Measurements from ENCODE around the gene FAM117A. TPM values are rescaled to one million over a fixed set of nuclear protein-coding genes. Genes with fewer than 3 reads are reported as not detected.
A peak's percentile ranks its signal among the peaks of the same experiment; 100 is the strongest.

FAM117A gene
- total and polyA plus RNA-seq, 10 of the 15 experiments (the other 5 are each of a cell fraction or from before 2014, with no cell fraction given): 2.1 to 29.6 (median 20.0) TPM

DNA sequence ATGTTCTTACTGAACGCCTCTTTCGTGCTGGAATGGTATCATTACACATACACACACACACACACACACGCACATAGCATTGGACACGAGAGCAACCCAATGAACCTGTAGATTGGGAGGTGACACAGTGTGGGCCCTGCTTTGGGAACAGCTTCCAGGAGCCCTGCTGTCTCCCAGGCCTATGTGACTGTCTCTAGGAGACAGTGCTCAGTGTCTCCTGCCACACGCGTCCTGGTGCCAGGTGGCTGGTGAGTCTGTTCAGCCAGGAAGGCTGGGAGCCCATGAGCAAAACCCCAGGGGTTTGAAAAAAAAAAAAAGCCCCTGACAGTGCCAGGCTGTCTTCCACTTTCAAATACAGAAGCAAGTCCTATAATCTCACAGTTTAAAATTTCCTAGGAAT, 83.6 kb downstream of the FAM117A start (continued):
- no peak for TF ChIP-seq RCOR1 (conservative IDR thresholded peaks at IDR 0.05; ENCODE audit: low read depth, low read length)

DNA sequence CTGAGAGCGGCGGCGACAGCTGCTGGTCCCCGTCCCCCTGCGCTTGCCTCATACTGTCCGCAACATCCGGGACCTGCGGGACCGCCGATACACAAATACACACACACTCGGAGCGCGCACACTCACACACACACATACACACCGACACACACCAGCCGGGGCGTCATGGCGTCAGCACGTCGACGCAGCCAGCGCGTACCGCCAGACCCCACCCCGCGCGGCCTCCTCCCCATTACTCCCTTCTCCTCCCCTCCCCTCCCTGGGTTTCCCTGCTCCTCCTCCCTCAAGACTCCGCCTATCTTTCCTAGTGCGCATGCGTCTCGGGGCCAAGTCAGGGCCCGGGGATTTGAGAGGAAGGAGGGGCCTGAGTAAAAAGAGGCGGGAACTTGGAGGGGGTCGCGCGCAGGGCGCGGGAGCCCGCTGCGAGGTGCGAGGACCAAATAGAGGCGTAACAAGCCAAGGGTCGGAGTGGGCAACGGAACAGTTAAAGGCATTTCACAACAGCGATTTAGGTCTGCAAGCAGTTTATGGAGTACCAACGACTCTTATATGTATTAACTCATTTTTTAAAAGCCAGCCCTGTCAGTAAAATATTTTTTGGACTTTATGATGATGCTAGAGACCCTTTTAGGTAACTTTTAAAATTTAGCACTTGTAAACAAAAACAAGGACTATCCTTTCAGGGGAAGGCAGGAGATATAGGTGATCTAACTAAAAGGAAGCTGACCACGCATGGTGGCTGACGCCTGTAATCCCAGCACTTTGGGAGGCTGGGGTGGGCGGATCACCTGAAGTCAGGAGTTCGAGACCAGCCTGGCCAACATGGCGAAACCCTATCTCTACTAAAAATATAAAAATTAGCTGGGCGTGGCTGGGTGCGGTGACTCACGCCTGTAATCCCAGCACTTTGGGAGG, 85.7 kb downstream of the FAM117A start, which contains the start of gene SPOP:
SPOP (minus strand) TSS at position 165 of the 915 bp plus-strand sequence. CDS start 55,287 bp downstream, outside the sequence.
- WGBS (ENCODE audit: insufficient coverage, insufficient replicate concordance, low lambda C conversion rate, missing lambda C conversion rate): 38% methylated on average over 22 of the region's 53 CpGs
- peak within 1 kb of the TSS; percentile 95 for H3K4me2 ChIP-seq (ENCODE audit: control insufficient read depth, insufficient read depth)
- no peaks in the 10 kb centered on the region for H3K9me3 ChIP-seq (replicated peaks; ENCODE audit: control insufficient read depth, insufficient read depth, low read length)
- no peaks in the 10 kb centered on the region for H3K36me3 ChIP-seq (ENCODE audit: control insufficient read depth in 2 of 2, insufficient read depth in 2 of 2, low read length in 1 of 2)
- FAIRE-seq (peak; percentile 94), DNase-seq (ENCODE audit: low read depth, low spot score) (peak; percentile 96), ATAC-seq (peak; percentile 86)
- H3K4me3 ChIP-seq: peak within 1 kb of the TSS; percentile 80
- BruUV-seq (replicated peaks): no TSS peak
- POLR2A ChIA-PET: interaction anchor here (0.8 to 1.5 kb wide), 2 partner anchors 8 to 30 kb away, joined by 4 to 7 read pairs; no protein-coding TSS in a partner anchor
- peak within 1 kb of the TSS; percentile 89 for H3K27ac ChIP-seq (ENCODE audit: control insufficient read depth, insufficient read depth)
- peaks cover 37% of the 10 kb centered on the region for H3K79me2 ChIP-seq (ENCODE audit: control insufficient read depth, insufficient read depth, low read length)
- intact Hi-C loops (cut with micrococcal nuclease; ENCODE audit: unreplicated experiment) (loop anchor here (5.0 kb wide), 1 partner anchor 41 kb away; no protein-coding TSS in a partner anchor), in situ Hi-C loops (cut with MboI) (no loop called here)
- H3K27me3 ChIP-seq (replicated peaks in 1 of 2; ENCODE audit: control insufficient read depth in 2 of 2, insufficient read depth in 2 of 2, low read length in 1 of 2): no peaks in the 10 kb centered on the region; a peak in 1 of 4 replicates
- CTCF ChIA-PET: interaction anchor here (0.6 to 2.4 kb wide), 6 partner anchors 18 to 320 kb away, joined by 3 to 13 read pairs (median 4); no protein-coding TSS in a partner anchor
- SMC1A ChIA-PET (ENCODE audit: uncharacterized antibody, unreplicated experiment): interaction anchor here (0.9 to 1.6 kb wide), 2 partner anchors 13 to 100 kb away, joined by 3 to 4 read pairs; no protein-coding TSS in a partner anchor
- peaks cover 3% of the 10 kb centered on the region; the same call in 1 of the 2 replicates for H4K20me1 ChIP-seq (ENCODE audit: control insufficient read depth, insufficient read depth)
- peaks cover 4% of the 10 kb centered on the region; the same call in 1 of the 2 replicates for H3K4me1 ChIP-seq (ENCODE audit: control insufficient read depth, insufficient read depth, low read length)
- peak within 1 kb of the TSS; percentile 82 for H2AFZ ChIP-seq (ENCODE audit: control insufficient read depth, low read depth, low read length)
- RAD21 ChIA-PET (ENCODE audit: unreplicated experiment): interaction anchor here (0.6 to 1.0 kb wide), 6 partner anchors 24 to 69 kb away, joined by 3 to 7 read pairs (median 4); no protein-coding TSS in a partner anchor
- H3K9ac ChIP-seq (ENCODE audit: control insufficient read depth, insufficient read depth, low read length): peak within 1 kb of the TSS; percentile 83
- TF ChIP-seq, protein P1, sequence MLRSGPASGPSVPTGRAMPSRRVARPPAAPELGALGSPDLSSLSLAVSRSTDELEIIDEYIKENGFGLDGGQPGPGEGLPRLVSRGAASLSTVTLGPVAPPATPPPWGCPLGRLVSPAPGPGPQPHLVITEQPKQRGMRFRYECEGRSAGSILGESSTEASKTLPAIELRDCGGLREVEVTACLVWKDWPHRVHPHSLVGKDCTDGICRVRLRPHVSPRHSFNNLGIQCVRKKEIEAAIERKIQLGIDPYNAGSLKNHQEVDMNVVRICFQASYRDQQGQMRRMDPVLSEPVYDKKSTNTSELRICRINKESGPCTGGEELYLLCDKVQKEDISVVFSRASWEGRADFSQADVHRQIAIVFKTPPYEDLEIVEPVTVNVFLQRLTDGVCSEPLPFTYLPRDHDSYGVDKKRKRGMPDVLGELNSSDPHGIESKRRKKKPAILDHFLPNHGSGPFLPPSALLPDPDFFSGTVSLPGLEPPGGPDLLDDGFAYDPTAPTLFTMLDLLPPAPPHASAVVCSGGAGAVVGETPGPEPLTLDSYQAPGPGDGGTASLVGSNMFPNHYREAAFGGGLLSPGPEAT (IDR thresholded peaks at IDR 0.05; ENCODE audit: low read depth): peak; percentile 87
- no peak for TF ChIP-seq CHD1 (IDR thresholded peaks at IDR 0.05; ENCODE audit: low read depth, low read length)
- TF ChIP-seq POU2F2 (IDR thresholded peaks at IDR 0.05; ENCODE audit: borderline replicate concordance, low read depth, low read length): peak; percentile 65; the same call in 1 of the 3 replicates
- TF ChIP-seq MYC (IDR thresholded peaks at IDR 0.05; ENCODE audit: insufficient read depth, insufficient read length, insufficient replicate concordance, low read length, severe bottlenecking): no peak
- TF ChIP-seq ATF7 (IDR thresholded peaks at IDR 0.05; ENCODE audit: low read depth): peak; percentile 87
- TF ChIP-seq, protein P2, sequence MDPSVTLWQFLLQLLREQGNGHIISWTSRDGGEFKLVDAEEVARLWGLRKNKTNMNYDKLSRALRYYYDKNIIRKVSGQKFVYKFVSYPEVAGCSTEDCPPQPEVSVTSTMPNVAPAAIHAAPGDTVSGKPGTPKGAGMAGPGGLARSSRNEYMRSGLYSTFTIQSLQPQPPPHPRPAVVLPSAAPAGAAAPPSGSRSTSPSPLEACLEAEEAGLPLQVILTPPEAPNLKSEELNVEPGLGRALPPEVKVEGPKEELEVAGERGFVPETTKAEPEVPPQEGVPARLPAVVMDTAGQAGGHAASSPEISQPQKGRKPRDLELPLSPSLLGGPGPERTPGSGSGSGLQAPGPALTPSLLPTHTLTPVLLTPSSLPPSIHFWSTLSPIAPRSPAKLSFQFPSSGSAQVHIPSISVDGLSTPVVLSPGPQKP (IDR thresholded peaks at IDR 0.05; ENCODE audit: low read depth, low read length): peak; percentile 19; the same call in 1 of the 2 replicates
- peak; percentile 68 for TF ChIP-seq RUNX3 (IDR thresholded peaks at IDR 0.05; ENCODE audit: low read length)
- peak; percentile 72 for TF ChIP-seq PKNOX1 (IDR thresholded peaks at IDR 0.05)
- TF ChIP-seq IKZF1 (conservative IDR thresholded peaks at IDR 0.05): no peak
- 0 out of 2 replicates have a peak, but pooled peaks have one; percentile 48 for TF ChIP-seq TAF1 (IDR thresholded peaks at IDR 0.05; ENCODE audit: borderline replicate concordance, low read depth, low read length)
- peak; percentile 91; the same call in 1 of the 2 replicates for TF ChIP-seq BACH1 (IDR thresholded peaks at IDR 0.05; ENCODE audit: borderline replicate concordance)
- peak; percentile 90 for TF ChIP-seq POLR2A (IDR thresholded peaks at IDR 0.05; ENCODE audit: low read depth, low read length)
- TF ChIP-seq, protein P3, sequence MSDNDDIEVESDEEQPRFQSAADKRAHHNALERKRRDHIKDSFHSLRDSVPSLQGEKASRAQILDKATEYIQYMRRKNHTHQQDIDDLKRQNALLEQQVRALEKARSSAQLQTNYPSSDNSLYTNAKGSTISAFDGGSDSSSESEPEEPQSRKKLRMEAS (IDR thresholded peaks at IDR 0.05; ENCODE audit: low read depth, low read length): peak; percentile 97
- TF ChIP-seq BHLHE40 (IDR thresholded peaks at IDR 0.05; ENCODE audit: borderline replicate concordance in 1 of 2, low read depth in 2 of 2, low read length in 1 of 2): peak; percentile 8 to 61; a peak in 1 of 4 replicates
- no peak for TF ChIP-seq CEBPB (IDR thresholded peaks at IDR 0.05; ENCODE audit: borderline replicate concordance in 1 of 2, low read depth in 2 of 2, low read length in 2 of 2)

Measured in GM12878 (cell line).